HG02970 (cell line): ENCODE data around the gene CNNM3.

Experiments used
- ATAC-seq: cut with Tn5 transposase; IDR thresholded peaks from one replicate; pipeline ENCODE4 v1.9.1; 2021; ENCODE audit warnings: mild to moderate bottlenecking, moderate library complexity, moderate number of reproducible peaks; ENCODE audit not compliant: unreplicated experiment, low FRiP score

Gene CNNM3

DNA sequence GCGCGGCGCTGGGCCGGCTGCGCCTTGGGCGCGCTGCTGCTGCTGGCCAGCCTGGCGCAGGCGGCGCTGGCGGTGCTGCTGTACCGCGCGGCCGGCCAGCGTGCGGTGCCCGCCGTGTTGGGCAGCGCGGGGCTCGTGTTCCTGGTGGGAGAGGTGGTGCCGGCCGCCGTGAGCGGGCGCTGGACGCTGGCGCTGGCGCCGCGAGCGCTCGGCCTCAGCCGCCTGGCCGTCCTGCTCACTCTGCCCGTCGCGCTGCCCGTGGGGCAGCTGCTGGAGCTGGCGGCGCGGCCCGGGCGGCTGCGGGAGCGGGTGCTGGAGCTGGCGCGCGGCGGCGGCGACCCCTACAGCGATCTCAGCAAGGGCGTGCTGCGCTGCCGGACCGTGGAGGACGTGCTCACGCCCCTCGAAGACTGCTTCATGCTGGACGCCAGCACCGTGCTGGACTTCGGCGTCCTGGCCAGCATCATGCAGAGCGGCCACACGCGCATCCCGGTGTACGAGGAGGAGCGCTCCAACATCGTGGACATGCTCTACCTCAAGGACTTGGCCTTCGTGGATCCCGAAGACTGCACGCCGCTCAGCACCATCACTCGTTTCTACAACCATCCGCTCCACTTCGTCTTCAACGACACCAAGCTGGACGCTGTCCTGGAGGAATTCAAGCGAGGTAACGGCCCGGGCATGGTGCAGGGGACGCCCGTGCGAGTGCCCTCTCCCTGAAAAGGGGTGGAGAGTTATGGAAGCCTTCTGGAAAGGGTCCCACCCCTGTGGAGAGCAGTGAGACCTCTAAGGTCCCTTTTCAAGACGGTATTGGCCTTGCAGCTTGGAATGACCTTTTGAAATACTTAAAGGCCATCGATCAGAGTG, 1.0 kb downstream of the CNNM3 start:
- ATAC-seq: no peak

- ATAC-seq: no peak
Observed at GRCh38 chr2:96817882-96818281, 1.8 kb downstream of the CNNM3 start.

DNA sequence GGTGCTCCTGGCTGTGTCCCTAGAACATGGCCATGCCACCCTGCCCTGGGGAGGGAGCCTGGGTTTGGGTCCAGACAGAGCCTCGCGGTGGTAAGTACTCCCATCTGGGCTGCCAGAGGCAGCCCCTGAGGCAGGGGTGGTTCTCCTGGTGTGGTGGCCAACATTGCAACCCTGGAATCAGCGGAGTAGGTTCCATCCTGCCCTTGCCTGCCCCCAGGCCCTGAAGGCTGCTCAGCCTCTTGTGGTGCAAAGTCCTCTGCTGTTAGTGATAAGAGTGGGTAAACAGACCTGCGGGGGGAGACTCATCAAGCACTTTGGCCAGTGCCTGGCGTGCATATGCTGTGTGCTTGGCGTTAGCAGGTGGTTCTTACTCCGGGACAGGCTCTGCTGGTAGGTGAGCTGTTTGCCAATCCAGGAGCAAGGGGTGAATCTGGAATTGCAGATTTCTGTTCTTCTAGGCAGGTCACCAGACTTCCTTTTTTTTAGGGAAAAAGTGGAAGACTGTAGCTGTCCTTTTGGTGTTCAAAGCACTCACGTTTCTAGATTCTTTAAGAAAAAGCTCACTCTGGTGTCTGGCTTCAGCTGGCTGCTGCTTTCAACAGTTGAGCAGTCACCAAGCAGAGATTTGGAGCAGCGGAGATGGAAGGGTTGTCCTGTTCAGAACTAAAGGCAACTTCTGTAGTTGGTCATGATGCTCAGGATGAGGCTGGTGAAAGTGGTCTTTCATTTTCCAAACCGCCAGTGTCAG, 3.2 kb downstream of the CNNM3 start:
- no peak for ATAC-seq

DNA sequence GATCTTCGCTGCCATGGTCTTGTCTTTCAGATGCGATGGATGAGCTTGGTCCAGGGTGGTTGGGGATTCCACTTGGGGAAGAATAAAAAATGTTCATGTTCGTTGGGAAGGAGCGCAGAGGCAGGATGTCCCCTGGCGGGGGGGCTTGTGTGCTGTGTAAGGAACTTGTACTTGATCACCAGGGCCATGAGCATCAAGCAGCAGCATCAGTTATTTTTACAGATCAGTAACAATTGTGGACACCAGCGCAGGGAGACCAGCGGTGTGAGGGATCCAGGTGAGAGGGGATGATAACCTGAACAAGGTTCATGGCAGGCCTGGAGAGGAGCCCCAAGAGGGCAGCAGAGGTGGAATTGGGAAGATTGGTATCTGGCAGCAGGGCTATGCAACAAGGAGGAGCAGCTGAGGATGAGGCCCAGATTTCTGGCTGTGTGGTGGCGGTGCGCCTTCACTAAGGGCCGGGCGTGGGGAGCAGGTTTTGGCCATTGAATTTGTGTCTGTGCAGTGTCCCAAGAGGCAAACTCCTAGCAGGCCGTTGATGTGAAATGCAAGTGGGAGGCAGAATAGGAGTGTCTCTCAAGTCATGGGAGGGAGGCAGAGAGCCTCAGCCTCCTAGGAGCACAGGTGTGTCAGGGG, 3.9 kb downstream of the CNNM3 start:
- no peak for ATAC-seq

- no peak for ATAC-seq
Observed at GRCh38 chr2:96821113-96821675, 5.1 kb downstream of the CNNM3 start.

GRCh38 chr2:96822786-96823185, 6.7 kb downstream of the CNNM3 start:
- ATAC-seq: no peak

DNA sequence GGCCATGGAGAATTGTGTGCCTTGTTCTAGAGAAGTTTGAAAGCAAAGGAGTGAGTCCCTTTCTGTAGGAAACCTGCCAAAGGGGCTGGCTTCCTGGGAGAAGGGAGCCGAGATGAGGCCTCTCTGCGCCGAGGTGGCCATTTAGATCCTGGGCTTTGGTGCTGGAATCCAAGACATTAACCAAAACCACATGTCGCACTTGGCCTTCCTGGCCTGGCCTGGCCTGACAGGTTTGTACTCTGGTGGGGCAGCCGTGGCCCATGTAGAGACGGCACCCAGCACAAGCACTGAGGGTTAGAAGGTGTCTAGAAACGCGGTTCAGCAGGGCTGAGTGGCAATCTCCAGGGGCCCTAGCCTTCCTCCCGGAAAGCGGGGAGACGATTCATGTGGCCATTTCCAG, 7.1 kb downstream of the CNNM3 start:
- ATAC-seq: no peak

- ATAC-seq: no peak
Observed at GRCh38 chr2:96824079-96824870, 8.2 kb downstream of the CNNM3 start.

GRCh38 chr2:96825057-96825456, 9.0 kb downstream of the CNNM3 start:
- no peak for ATAC-seq

- ATAC-seq: no peak
Observed at GRCh38 chr2:96826546-96827278, 10.6 kb downstream of the CNNM3 start.

- no peak for ATAC-seq
Observed at GRCh38 chr2:96828436-96828835, 12.4 kb downstream of the CNNM3 start.

GRCh38 chr2:96828874-96829273, 12.8 kb downstream of the CNNM3 start:
- no peak for ATAC-seq

DNA sequence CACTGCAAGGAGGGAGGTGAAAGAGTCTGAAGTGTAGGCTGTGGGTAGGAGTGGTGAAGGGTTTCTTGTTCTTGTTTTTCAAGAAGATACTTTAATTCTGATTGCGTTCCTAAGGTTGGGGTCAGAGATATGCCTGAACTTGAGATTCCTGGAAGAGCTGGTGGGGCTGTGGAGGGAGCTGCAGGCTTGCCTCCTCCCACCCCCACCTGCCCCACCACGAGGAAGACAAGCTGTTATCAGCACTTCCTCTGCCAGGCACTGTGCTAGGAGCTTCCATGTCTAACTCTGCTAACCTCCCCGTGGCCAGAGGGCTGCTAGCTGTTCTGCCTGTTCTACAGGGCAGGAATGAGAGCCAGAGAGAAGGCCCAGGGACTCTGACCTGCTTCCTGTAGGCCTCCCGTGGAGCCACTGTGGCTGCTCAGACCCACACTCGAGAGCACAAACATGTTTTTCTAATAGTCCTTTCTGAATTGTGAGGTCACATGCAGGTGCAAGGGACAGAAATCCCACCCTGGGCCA, 14.0 kb downstream of the CNNM3 start:
- no peak for ATAC-seq

DNA sequence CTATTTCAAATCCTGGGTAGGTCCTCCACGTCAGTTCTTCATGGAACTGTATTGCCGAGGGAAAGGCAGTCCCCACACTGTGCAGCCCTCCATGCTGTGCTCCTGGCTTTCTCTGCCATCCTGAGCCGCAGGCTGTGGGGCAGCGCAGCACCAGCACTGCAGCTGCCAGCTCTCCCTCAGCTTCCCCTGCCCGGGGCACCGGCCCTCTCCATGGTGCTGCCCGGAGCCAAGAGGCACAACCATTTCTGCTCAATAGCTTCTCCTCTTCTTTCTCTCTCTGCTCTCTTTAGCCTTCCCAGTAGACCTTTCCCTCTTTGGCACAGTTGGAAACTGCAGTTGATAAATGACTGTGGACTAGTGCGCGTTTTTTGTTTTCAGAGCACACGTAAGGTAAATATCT, 15.6 kb downstream of the CNNM3 start:
- no peak for ATAC-seq

- no peak for ATAC-seq
Observed at GRCh38 chr2:96832408-96832753, 16.3 kb downstream of the CNNM3 start.

DNA sequence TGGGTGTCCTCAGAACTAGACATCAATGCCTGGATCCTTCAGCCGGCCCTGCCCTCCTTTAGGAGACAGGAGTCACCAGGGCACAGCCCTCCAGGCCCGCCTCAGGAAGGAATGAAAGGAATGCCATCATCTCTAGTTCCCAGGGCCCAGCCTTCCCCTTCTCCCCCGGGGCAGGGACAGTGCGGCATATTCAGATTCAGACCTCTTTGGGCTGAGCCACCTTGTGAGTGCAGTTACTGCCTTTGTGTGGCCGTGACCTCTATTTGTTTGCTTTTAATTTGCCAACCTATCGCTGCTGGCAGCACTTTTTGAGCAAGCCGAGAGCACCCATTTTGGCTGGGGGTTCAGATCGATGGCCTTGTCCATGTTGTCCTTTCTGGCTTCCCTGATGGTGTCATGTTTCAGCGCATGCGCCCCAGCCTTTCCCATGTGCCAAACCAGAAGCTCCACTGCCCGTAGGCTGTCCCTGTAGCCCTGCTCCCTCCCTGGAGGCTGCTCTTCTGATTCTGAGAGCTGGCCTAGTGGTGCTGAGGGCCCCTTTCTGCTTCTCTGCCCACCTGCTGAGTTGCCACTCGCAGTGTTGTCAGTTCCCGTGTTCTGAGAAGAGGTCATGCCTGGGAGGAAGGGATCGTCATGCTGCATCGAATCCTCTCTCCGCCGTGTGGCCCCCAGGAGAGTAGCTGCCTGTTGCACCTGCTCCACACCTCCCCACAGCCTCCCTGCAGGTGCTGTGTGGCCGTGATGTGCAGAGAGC, 16.9 kb downstream of the CNNM3 start:
- no peak for ATAC-seq

DNA sequence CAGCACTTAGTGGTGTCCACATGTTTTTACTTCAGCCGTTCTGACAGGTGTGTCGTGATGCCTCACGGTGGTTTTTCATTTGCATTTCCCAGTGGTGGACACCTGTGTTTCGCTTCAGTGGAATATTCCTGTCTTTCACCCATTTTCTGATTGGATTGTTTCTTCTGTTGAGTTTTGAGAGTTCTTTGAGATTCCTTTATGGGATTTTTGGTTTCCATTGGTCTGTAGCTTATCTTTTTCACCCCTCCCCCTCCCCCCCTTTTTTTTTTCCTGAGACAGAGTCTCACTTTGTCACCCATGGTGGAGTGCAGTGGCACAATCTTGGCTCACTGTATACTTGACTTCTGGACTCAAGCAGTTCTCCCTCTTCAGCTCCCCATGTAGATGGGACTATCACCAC, 19.8 kb downstream of the CNNM3 start:
- no peak for ATAC-seq

GRCh38 chr2:96837575-96837974, 21.5 kb downstream of the CNNM3 start:
- ATAC-seq: no peak
